GM13976 (cell line): ENCODE data around the gene DES.

Source experiments
- DNase-seq: peaks from one replicate; pipeline ENCODE4 v3.0.0; 2012; ENCODE audit warnings: low spot score
- CTCF ChIP-seq: IDR thresholded peaks from 2 replicates; pipeline ENCODE4 v1.5.1; 2012; ENCODE audit warnings: borderline replicate concordance, mild to moderate bottlenecking; ENCODE audit not compliant: insufficient read depth; ENCODE audit errors: extremely low read depth, missing control alignments, control extremely low read depth
- in situ Hi-C: fragments of 300-500 bp; cut with MboI; formaldehyde crosslinking; loops from one replicate; pipeline ENCODE4 v1.12.0; 2022; ENCODE audit warnings: low sequenced_read_pairs, mixed read lengths, inconsistent platforms; ENCODE audit not compliant: unreplicated experiment

Gene DES

DNA sequence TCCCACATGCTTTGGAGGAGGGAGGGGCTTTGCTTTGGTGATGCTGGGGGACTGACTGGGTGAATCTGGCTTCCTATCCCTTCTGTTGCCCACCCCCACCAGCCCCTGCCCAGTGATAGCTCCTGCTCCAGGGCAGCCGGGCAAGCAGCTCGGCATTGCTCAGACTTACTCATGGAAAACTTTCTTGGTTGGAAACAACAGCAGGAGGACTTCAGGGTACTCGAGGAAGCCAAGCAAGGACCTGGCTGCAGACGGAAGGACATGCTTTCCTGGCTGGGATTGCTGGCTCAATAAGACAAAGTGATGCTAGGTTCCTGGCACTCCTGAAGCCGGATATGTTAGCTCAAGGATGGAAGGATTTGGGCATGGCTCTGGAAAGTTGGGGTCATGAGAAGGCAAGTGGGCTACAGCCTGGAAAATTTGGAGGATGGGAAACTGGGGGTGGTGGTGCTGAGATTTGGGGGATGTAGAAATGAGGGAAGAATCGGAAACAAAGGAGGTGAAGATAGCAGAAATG lies 19.6 kb downstream of the DES start:
- in situ Hi-C loops, result no loop called here
- no peak for TF ChIP-seq CTCF
- no peak for DNase-seq

DNA sequence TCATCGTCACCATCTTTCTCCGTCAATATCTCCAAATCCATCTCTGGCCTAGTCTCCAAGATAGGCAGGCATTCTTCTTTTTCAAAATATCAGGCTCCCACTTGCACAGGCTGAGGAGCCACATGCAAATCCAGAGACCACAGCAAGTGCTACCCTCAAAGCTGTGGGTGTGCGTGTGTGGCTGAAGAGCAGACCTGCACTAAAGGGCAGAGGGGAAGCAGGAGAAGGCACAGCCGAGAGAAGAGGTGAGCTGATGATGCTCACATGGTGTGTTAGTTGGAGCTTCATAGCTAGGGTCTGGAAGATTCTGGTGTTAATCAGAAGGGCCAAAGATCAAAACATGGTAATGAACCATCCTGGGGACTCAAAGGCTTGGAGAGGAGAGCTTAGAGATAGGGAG lies 20.3 kb downstream of the DES start:
- DNase-seq, result no peak
- in situ Hi-C loops, result no loop called here
- no peak for TF ChIP-seq CTCF

GRCh38 chr2:219439506-219439905 lies 21.3 kb downstream of the DES start:
- in situ Hi-C loops, result no loop called here
- no peak for DNase-seq
- TF ChIP-seq CTCF, result no peak

DNA sequence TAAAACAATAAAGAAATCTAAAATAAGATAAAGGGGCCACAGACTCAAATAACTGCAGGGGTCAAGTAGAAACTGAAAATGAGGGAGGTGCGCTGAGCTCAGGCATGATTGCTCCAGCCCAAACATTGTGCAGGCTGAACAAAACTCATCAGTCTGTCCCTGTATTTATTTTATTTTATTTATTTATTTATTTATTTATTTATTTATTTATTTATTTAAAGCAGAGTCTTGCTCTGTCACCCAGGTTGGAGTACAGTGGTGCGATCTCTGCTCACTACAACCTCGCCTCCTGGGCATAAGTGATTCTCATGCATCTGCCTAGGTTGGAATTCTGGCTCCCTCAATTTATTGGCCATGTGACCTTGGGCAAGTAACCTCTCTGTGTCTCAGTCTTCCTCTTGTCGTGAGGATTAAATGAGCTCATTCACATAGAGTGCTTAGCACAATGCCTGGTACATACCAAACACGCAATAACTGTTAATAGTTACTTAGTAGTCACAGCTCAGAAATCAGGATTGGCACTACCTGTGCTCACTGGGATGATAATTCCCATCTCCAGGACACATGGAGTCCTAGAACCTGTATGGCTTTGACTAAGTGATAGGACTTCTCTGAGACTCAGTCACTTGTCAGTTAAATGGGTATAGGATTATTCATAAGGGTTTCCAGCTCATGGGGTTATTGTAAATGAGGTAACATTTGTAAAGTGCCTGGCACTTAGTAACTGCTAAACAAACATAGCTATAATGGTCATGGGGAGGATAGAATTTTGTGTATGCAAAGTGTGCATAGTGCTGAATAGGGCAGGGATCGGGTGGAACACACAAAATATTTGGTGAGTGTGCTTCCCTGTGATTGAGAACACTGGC lies 22.4 kb downstream of the DES start:
- in situ Hi-C loops, result no loop called here
- no peak for DNase-seq
- no peak for TF ChIP-seq CTCF

DNA sequence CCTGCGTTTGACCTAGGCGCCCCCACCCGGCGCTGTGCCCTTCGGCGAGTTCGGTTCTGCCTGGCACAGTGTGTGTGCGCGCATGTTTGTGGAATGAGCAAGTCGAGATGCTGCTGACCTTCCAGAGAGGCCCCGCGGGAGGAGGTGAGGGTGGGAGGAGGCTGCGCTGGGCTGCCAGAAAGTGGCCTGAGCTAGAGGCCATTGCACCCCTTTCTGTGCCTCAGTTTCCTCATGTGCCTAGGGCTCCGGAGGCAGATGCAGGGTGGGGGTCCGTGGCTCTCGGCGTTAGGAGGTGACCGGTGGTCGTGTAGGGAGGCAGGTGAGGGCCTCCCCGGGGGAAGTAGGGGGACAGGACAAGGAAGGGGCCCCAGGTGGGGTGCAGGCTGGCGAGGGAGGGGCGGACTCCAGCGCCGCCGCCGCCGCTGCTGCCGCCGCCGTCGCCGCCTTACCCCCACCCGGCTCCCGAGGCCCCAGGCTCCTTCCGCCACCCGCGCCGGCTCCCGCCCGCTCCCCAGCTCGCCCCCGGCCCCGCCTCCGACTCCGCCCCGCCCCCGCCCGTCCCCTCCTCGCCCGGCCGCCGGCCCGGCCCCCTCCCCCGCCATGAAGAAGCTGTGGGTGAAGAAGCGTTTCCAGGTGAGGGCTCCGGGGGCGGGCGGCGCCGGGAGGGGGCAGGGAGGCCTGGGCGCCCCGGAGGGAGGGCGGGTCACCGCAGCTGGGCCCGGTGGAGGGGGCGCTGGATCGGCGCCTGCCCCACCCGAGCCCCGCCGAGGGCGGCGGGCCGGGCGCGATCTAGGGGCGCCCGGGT lies 23.5 kb downstream of the DES start:
- no peak for TF ChIP-seq CTCF

DNA sequence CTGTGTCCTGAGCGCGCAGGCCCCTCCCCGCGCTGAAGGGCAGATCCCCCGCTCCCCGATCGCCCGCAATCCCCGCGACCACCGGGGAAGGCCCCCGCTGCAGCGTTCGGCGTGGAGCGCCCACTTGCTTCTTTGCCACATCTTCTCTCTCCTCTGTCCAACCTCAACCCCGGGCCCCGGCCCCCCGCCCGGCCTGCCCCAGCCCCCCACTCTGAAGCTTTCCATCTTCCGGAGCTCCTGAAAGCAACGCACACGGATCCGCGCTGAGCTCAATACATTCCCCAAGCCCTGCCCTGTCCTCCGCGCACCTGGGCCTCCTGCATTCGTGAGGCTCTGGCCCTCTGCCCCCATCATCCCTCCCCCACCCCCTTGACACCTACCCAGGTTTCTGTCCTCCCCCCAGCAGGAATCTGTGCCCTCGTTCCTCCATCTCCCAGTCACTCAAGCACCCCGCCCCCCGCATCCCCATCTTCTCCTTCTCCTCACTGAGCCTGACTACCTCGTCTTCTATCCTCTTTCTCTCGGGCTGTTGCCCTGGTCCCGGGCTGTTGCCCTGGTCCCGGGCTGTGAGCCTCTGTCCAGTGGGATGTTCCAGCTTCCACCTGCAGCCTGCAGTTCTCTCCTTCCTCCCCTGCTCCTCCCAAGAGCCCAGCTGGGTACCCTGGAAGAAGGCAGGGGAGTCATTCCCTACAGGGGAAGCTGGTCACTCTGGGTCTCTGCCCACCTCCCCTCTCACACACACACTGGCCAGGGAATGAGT lies 24.3 kb downstream of the DES start:
- in situ Hi-C loops, result no loop called here
- TF ChIP-seq CTCF, result no peak
- DNase-seq, result no peak

More for the DNA sequence above, 23.5 kb downstream of the DES start:
- in situ Hi-C loops, result no loop called here
- DNase-seq, result peak; percentile 73
